Liver (tissue), 3 donors: Measurements from ENCODE around the gene ITPK1.

ENCODE experiments used
- GABPA ChIP-seq, 2 donors: IDR thresholded peaks in 1 of 2; conservative IDR thresholded peaks in 1 of 2; 2 replicates each; pipeline ENCODE4 v1.6.1; 2016; ENCODE audit warnings: antibody characterized with exemption in 2 of 2, mild to moderate bottlenecking in 1 of 2, moderate library complexity in 1 of 2
- JUND ChIP-seq, 2 donors: IDR thresholded peaks; 2 replicates each; pipeline ENCODE4 v1.6.1; 2016; ENCODE audit warnings: antibody characterized with exemption in 2 of 2
- NR2F2 ChIP-seq: IDR thresholded peaks from 2 replicates; pipeline ENCODE4 v1.6.1; 2016; ENCODE audit warnings: antibody characterized with exemption
- TF ChIP-seq, protein P1 (sequence below): IDR thresholded peaks from 2 replicates; pipeline ENCODE4 v1.6.1; 2016; ENCODE audit warnings: antibody characterized with exemption
- TF ChIP-seq, protein P2 (sequence below): fragments of 150-350 bp; IDR thresholded peaks from 2 replicates; pipeline ENCODE4 v1.5.1; 2017; ENCODE audit warnings: improper control_type of control experiment, low read depth, low read length; ENCODE audit not compliant: missing input control
- TF ChIP-seq, protein P3 (sequence below): IDR thresholded peaks from 2 replicates; pipeline ENCODE4 v1.6.1; 2016; ENCODE audit warnings: antibody characterized with exemption
- donor health status: healthy.
- donor health status: healthy.

DNA sequence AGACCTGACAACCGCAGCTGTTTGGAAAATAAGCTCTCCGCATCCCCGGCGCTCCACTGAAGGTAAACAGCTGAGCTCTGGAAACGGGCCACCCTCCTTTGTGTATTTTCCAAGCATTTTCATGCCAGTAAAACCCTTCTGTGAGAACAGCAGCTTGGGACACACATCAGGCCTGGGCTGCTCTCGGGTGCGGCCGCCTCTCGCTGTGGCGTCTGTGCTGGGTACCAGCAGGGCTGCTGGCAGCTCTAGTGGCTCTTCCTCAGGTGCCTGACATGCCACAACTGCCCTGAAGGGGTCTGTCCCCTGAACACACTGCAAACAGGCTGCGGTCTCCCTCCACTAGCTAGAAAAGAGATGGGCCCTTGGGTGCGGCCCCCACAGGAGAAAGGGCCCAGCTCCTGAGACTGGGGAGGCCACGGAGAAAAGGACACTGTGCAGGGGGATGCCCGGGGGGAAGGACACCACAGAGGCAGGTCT, 96.3 kb downstream of the ITPK1 start:
- TF ChIP-seq GABPA (IDR thresholded peaks at IDR 0.05 in 1 of 2, conservative IDR thresholded peaks at IDR 0.05 in 1 of 2) = no peak
- TF ChIP-seq, protein P1, sequence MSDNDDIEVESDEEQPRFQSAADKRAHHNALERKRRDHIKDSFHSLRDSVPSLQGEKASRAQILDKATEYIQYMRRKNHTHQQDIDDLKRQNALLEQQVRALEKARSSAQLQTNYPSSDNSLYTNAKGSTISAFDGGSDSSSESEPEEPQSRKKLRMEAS = no peak
- TF ChIP-seq JUND (IDR thresholded peaks at IDR 0.05) = peak in 1 of 2 donors; percentile 10
- TF ChIP-seq, protein P2, sequence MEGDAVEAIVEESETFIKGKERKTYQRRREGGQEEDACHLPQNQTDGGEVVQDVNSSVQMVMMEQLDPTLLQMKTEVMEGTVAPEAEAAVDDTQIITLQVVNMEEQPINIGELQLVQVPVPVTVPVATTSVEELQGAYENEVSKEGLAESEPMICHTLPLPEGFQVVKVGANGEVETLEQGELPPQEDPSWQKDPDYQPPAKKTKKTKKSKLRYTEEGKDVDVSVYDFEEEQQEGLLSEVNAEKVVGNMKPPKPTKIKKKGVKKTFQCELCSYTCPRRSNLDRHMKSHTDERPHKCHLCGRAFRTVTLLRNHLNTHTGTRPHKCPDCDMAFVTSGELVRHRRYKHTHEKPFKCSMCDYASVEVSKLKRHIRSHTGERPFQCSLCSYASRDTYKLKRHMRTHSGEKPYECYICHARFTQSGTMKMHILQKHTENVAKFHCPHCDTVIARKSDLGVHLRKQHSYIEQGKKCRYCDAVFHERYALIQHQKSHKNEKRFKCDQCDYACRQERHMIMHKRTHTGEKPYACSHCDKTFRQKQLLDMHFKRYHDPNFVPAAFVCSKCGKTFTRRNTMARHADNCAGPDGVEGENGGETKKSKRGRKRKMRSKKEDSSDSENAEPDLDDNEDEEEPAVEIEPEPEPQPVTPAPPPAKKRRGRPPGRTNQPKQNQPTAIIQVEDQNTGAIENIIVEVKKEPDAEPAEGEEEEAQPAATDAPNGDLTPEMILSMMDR = no peak
- TF ChIP-seq NR2F2 = no peak
- TF ChIP-seq, protein P3, sequence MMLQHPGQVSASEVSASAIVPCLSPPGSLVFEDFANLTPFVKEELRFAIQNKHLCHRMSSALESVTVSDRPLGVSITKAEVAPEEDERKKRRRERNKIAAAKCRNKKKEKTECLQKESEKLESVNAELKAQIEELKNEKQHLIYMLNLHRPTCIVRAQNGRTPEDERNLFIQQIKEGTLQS = no peak
